Fibroblast of mammary gland (primary cell): ENCODE results near the gene DALRD3.
"Not testable (repeated sequence)": the region's sequence is repeated elsewhere in the genome, so short reads cannot be mapped to it uniquely, and the experiment has no call there.

Experiments used
- DNase-seq: peaks from one replicate; pipeline ENCODE4 v3.0.0-alpha.2; 2010; ENCODE audit warnings: low read depth
- H3K4me3 ChIP-seq: 2 replicates; pipeline ENCODE4 v1.5.1; 2011; ENCODE audit warnings: low read depth, mild to moderate bottlenecking, low read length, moderate library complexity; ENCODE audit not compliant: control insufficient read depth
- CTCF ChIP-seq: conservative IDR thresholded peaks from 2 replicates; pipeline ENCODE4 v1.5.1; 2011; ENCODE audit warnings: low read depth, low read length, inconsistent platforms; ENCODE audit not compliant: control insufficient read depth, insufficient read depth

Gene DALRD3

GRCh38 chr3:49009396-49009795 is 9.0 kb downstream of the DALRD3 start:
- H3K4me3 ChIP-seq = no peak overlapping the region
- TF ChIP-seq CTCF = no peak
- no peak for DNase-seq

- H3K4me3 ChIP-seq = peak overlapping the region; percentile 65
- DNase-seq = not testable (repeated sequence)
Observed at GRCh38 chr3:49008627-49009026, 9.8 kb downstream of the DALRD3 start.

GRCh38 chr3:49007771-49008528 is 10.4 kb downstream of the DALRD3 start:
- H3K4me3 ChIP-seq = peak overlapping the region; percentile 65
- TF ChIP-seq CTCF = no peak
- DNase-seq = peak; percentile 81

GRCh38 chr3:49007068-49007770 is 11.2 kb downstream of the DALRD3 start, which contains the start of gene WDR6:
WDR6 (plus strand) TSS chr3:49007391; CDS start chr3:49007432, 41 bp downstream.
- peak; percentile 29 for TF ChIP-seq CTCF
- peak within 1 kb of the TSS; percentile 65 for H3K4me3 ChIP-seq
- DNase-seq = peak; percentile 93

GRCh38 chr3:49006408-49007067 is 11.8 kb downstream of the DALRD3 start:
- DNase-seq = peak; percentile 51
- H3K4me3 ChIP-seq = peak overlapping the region; percentile 65
- TF ChIP-seq CTCF = no peak

GRCh38 chr3:49005998-49006397 is 12.4 kb downstream of the DALRD3 start:
- H3K4me3 ChIP-seq = no peak overlapping the region
- no peak for TF ChIP-seq CTCF
- DNase-seq = no peak

- TF ChIP-seq CTCF = no peak
Observed at GRCh38 chr3:49005303-49005680, 13.1 kb downstream of the DALRD3 start.

More at GRCh38 chr3:49005303-49005680, 13.1 kb downstream of the DALRD3 start:
- H3K4me3 ChIP-seq = no peak overlapping the region
- DNase-seq = no peak
